ENCODE results near the gene PTPN2.
A peak's percentile ranks its signal among the peaks of the same experiment; 100 is the strongest.
"Not testable (repeated sequence)": the region's sequence is repeated elsewhere in the genome, so short reads cannot be mapped to it uniquely, and the experiment has no call there.

The PTPN2 gene

GRCh38 chr18:12769644-12770440, 114.2 kb downstream of the PTPN2 start:
- no peak for DNase-seq

- no peak for DNase-seq
Observed at GRCh38 chr18:12769136-12769535, 114.9 kb downstream of the PTPN2 start.

GRCh38 chr18:12768625-12769024, 115.4 kb downstream of the PTPN2 start:
- DNase-seq: peak; percentile 13

GRCh38 chr18:12767580-12768155, 116.4 kb downstream of the PTPN2 start:
- no peak for DNase-seq

- DNase-seq: no peak
Observed at GRCh38 chr18:12766986-12767433, 117.0 kb downstream of the PTPN2 start.

GRCh38 chr18:12765586-12765985, 118.5 kb downstream of the PTPN2 start:
- DNase-seq: no peak

- DNase-seq: no peak
Observed at GRCh38 chr18:12765126-12765525, 118.9 kb downstream of the PTPN2 start.

- not testable (repeated sequence) for DNase-seq
Observed at GRCh38 chr18:12758566-12758965, 125.5 kb downstream of the PTPN2 start.

GRCh38 chr18:12756619-12757239, 127.3 kb downstream of the PTPN2 start:
- not testable (repeated sequence) for DNase-seq

- DNase-seq: not testable (repeated sequence)
Observed at GRCh38 chr18:12755606-12756005, 128.4 kb downstream of the PTPN2 start.

- no peak for DNase-seq
Observed at GRCh38 chr18:12754511-12754910, 129.5 kb downstream of the PTPN2 start.

GRCh38 chr18:12751891-12752290, 132.1 kb downstream of the PTPN2 start:
- no peak for DNase-seq

- no peak for DNase-seq
Observed at GRCh38 chr18:12751503-12751884, 132.5 kb downstream of the PTPN2 start.

GRCh38 chr18:12750715-12751502, 133.1 kb downstream of the PTPN2 start:
- no peak for DNase-seq

GRCh38 chr18:12750076-12750714, 133.8 kb downstream of the PTPN2 start:
- DNase-seq: no peak

- DNase-seq: no peak
Observed at GRCh38 chr18:12749121-12749520, 134.9 kb downstream of the PTPN2 start.

GRCh38 chr18:12748671-12749070, 135.4 kb downstream of the PTPN2 start:
- DNase-seq: no peak

- DNase-seq: no peak
Observed at GRCh38 chr18:12747530-12748315, 136.3 kb downstream of the PTPN2 start.

- DNase-seq: no peak
Observed at GRCh38 chr18:12745095-12745795, 138.8 kb downstream of the PTPN2 start.

GRCh38 chr18:12744103-12744502, 139.9 kb downstream of the PTPN2 start:
- no peak for DNase-seq

GRCh38 chr18:12742453-12742852, 141.6 kb downstream of the PTPN2 start:
- DNase-seq: no peak
